Measurements from ENCODE around the gene SMIM32. TPM values are rescaled to one million over a fixed set of nuclear protein-coding genes. Genes with fewer than 3 reads are reported as not detected.

The SMIM32 gene
- total RNA-seq, 1 donor from 2014 or later = not detected

DNA sequence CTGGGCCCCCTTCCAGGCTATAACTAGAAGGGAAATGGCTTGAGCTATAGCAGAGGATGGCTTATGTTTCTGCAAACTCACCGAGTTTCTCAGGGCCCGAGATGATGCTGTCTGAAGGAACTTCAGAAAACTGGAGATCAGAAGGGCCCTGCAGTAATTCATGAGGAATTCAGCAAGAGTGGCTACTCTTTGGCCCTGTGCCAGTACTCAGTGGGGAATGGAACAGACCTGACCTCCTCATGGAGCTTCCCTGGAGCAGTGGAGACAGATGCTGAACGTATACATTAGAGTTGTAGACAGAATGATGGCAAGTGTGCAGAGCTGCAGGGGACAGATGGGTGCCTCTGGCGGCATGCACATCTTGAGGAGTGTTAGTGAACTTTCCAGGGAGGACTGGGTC, 17.3 kb upstream of the SMIM32 start:
- DNase-seq (ENCODE audit: missing footprints) = no peak

DNA sequence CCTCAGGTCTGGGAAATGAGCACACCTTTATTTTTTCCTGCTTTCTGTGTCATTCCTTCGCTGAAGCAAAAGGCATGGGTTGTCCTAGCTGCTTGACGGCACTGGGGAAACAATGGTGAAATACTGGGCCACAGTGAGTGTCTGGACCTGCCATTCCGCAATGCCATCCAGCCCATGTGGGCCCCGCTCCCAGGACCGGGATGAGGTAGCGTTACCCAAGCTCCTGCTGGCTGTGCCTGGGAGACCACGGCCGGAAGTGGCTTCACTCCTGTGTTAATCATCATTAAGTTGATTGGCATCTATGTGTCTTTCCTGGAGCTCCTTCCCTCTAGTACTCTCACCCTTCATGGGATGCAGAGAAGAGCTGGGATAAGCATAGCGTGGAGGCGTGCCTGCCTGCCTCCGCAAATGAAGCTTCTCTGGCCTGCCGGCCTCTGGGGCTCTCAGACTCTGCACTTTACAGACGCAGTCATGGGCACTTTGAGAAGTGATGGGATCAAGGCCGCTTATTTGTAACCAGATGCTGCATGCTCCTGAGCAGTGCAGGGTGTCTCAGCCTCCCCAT, 16.5 kb upstream of the SMIM32 start:
- intact Hi-C loops (cut with DNase I) = no loop called here
- ATAC-seq (no peak), DNase-seq (ENCODE audit: missing footprints) (no peak)

More for the DNA sequence above, 17.3 kb upstream of the SMIM32 start:
- intact Hi-C loops (cut with DNase I) = loop anchor here (5.0 to 10.0 kb wide), 2 partner anchors 263 to 645 kb away; no protein-coding TSS in a partner anchor
- no peak for ATAC-seq

DNA sequence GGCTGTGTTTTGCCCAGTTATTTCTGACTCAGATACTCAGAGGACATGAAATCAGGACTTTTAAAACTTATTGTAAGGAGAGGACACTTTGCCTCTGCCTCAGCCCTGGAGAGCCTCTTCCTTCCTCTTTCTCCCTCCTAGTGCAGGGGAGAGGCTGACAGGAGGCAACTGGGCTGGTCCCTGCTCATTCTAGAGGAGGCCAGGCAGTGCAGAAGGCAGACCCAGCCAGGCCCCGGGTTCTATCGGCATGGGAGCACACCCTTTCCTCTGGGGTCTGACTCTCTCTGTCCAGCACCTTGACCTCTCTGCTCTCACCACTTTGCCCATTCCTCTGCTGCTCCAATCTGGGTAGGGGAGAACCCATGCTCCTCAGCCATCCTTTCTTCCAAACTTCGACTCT, 16.0 kb upstream of the SMIM32 start:
- no peak for ATAC-seq
- no peak for DNase-seq (ENCODE audit: missing footprints)
- intact Hi-C loops (cut with DNase I) = no loop called here

DNA sequence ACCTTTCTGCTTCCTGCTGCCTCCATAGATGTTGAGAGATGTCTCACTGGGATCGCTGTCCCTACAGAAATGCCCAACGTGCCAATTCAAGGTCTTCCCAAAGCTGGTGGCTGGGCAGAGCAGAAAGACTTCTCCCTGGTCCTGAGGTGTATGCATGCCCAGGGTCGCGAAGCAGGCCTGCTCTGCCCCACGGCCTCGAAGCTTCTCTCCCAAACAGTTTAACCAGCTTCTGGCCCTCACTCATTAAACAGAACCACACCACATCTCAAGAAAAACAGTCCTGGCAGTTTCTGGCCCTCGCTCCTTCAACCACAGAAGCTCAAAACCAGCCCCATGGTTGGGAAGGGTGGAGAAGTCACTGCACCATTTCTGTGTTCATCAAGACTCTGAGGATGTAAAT, 14.7 kb upstream of the SMIM32 start:
- no peak for DNase-seq (ENCODE audit: missing footprints)
- intact Hi-C loops (cut with DNase I) = no loop called here

DNA sequence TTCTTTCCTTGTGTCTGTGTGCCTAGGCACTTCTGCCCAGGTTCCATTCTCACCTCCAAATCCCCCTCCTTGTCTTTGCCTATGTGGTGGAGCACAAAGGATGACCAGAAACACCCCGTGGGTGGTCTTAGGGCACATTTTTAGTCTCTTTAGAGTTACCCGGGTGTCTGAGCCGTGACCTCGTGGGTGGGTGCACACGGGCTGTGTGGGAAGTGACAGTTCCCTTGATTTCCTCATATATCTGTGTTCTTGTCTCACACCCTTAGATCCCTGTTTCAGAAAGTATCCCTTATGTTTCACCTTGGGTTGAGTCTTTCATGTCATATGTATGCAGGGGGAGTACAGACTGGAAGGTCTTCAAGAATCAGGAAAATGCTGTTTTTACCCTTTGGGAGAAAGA, 13.4 kb upstream of the SMIM32 start:
- intact Hi-C loops (cut with DNase I) = no loop called here

More for the DNA sequence above, 14.7 kb upstream of the SMIM32 start:
- ATAC-seq = no peak

DNA sequence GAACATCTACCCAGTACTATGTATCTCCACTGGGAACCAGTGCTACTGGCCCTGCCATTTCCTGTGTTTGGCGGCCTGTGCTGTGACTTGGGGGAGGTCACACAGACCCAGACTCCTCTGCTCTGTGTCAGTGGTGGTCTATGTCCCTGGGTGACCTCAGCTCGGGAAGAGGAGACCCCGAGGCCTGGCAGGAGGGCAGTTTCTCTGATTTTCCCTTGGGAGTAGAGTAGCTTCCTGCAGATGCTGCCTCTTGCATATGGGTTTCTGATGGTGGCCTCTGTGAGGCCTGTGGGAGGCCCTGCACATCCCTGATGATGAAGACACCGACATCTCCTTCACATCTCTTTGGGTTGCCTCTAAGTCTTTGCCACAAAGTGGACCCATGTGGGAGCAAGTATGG, 13.0 kb upstream of the SMIM32 start:
- ATAC-seq = no peak
- DNase-seq (ENCODE audit: missing footprints) = no peak
- intact Hi-C loops (cut with DNase I) = no loop called here

More for the DNA sequence above, 13.4 kb upstream of the SMIM32 start:
- no peak for ATAC-seq
- DNase-seq (ENCODE audit: missing footprints) = no peak

DNA sequence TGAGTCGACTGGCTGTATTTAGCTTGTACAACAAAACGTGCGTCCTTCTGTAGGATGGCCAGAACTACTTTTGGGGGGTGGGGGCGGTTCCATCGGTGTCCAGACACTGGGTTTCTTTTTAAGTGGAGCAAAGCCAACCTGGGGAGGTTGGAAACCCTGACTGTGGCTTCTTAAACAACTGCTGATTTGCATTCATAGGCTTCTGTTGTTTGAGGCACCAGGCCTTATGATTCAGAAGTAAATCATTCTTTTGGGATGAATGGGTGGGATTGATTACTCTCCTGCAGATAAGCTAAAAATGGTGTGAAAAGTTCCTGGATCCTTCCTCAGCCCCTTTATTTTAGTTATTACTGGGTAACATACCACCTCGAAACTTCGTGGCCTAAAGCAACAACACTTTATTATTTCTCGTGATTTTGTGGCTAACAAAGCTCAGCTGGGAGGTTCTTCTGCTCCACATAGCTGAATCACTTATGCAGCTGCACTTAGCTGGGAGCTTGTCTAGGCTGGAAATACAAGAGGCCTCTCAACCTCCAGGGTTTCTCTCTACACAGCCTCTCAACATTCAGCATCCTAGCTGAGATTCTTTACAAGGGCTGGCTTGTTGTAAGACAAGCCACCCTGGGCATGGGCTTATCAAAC, 12.2 kb upstream of the SMIM32 start:
- no peak for ATAC-seq
- no peak for DNase-seq (ENCODE audit: missing footprints)
- intact Hi-C loops (cut with DNase I) = no loop called here

DNA sequence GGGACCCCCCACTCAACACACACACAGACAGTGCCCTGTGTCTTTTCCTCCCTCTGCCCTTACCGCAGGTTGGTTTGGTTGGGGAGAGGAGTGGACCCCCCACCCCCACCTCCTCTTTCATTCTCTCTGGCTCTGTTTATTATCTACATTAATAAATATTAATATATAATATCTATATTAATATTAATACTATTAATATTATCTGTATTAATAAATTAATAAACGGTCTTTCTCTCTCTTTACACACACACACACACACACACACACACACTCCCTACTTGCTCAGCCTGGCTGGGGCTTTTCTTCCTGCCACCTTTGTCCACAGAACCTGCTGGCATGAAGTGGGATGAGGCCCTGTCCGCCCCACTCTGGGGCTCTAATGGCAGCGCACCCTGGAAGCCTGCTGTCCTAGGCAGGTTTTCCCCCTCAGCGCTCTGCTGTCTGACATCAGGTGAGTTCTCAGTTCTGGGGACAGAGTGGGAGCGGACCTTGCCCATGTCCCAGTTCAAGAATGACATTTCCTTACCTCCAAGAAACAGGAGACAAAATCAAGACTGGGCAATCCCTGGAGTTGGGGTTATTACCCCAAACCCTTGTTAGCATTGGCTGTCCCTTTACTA, 10.5 kb upstream of the SMIM32 start:
- ATAC-seq (no peak), DNase-seq (ENCODE audit: missing footprints) (no peak)
- intact Hi-C loops (cut with DNase I) = no loop called here

DNA sequence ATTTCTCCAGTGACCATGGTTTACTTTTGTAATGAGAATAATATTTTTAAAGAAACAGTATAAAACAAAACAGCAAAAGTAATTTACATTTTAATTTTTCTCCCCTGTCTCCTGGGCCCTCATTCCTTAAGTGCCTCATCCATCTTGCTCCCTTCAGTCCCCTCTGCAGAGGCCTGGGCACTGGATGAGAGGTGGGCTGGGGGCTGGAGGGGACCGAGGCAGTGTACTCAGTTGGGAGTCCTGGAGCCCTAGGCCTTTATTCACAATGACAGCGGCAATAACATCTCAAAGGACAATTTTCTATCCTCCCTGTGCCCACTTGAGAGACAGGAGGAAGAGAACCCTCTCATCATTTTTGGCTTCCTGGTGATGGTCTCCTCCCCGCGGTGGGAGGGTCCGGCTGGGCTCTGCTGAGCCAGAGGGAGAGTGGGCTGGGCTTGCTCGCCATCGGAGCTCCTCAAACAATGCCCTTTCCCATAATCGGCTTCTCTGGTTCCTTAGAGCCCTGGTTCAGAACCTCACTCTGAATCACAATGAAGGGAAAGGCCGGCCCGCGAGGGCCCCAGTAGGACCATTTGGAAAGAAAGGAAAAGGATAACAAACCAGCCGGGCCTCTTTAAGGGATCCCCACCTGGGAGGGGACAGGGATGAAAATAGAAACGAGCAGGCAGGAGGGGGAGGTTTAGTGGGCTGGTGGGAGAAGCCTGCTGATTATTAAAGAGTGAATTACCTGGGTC, 9.7 kb upstream of the SMIM32 start:
- ATAC-seq (no peak), DNase-seq (ENCODE audit: missing footprints) (no peak)
- intact Hi-C loops (cut with DNase I) = no loop called here

DNA sequence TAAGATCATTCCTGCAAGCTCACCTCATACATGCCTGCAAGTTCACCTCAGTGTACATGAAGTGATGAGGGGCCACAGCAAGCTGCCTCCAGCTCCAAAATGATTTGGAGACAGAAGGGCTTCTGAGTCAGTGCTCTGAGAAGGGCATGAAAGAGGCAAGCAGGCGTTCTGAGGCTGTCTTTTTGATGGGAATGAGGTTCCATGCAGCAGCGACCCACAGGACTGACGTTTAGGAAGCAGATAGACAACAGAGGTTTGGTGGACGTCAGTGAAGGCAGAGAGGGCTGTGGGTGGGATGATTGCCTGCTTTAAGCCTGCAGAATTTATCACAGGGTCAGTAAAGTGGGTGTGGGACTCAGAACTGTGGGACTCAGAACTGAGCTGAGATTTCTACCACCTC, 8.9 kb upstream of the SMIM32 start:
- ATAC-seq = no peak
- intact Hi-C loops (cut with DNase I) = no loop called here
- no peak for DNase-seq (ENCODE audit: missing footprints)

DNA sequence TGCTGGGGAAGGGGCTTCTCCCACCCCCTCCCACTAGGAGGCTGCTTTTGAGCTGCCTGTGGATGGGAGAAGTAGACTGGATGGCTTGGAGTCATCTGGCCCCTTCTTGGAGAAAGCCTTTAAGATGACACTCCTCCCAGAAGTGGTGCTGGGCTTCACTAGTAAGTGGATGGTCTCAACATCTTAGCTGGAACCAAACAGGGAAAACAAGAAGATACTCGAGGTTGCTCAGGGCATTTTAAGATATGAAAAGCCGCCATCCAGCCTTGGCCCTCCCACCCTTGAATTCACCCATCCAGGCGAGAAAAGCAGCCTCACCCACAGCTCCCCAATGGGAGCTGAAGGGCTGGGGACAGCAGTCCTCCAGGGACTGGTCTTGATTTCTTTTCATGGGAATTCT, 7.8 kb upstream of the SMIM32 start:
- DNase-seq (ENCODE audit: missing footprints) (no peak), ATAC-seq (no peak)
- intact Hi-C loops (cut with DNase I) = no loop called here

DNA sequence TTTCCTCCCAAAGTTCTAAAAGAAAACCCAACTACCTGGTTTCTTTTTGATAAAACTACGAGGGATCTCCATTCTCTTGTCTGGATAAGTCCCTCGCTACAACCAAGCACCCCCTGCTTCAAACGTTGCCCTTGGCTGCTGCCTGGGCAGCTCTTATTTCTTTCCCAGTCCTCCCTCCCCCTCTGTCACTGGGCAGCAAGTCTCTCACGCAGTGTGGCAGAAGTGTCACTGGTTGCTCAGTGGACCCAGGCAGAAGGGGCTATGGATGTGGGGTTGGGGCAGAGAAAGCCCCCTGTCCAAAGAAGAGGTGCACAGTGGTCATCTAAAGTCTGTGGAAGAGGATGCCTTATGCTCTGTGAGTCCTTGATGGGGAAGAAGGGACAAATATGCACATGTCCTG, 7.2 kb upstream of the SMIM32 start:
- ATAC-seq (no peak), DNase-seq (ENCODE audit: missing footprints) (no peak)
- intact Hi-C loops (cut with DNase I) = no loop called here

DNA sequence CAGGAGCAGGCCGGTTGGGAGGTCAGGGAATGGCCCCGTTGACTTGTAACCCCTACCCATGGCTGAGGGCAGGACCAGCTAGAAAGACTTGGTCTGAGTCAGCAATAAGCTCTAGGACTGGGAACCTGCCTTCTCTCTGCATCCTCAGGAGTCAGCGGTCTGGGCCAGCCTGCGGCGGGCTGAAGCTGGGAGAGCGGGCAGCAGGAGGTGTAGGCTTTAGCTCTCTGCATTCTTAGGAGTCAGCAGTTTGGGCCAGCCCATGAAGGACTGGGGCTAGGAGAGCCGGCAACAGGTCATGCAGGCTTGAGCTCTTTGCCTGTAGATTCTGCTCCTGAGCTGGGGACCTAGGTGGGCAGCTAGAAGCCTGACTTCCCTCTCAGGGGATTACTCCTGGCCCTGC, 6.4 kb upstream of the SMIM32 start:
- intact Hi-C loops (cut with DNase I) = no loop called here
- no peak for ATAC-seq

DNA sequence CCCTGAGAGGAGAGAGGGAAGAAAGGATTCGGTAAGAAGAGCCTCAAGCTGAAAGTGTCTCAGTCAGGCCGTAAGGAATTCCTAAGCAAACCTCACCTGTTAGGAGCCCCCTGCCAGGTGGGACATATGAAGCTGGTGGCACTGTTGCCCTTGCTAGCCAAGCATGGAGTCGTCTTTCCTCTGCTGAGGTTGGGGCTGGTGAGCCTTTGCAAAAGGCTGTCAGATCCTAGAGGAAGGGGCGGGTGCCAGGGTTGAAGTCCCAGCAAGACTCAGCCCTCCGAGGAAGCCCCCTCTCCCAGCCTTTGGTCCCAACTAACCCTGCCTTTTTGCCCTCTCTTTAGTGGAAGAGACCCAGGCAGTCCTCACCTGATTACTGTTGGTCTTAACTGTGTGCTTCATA, 5.5 kb upstream of the SMIM32 start:
- ATAC-seq = no peak
- DNase-seq (ENCODE audit: missing footprints) = no peak
- intact Hi-C loops (cut with DNase I) = no loop called here

More for the DNA sequence above, 6.4 kb upstream of the SMIM32 start:
- no peak for DNase-seq (ENCODE audit: missing footprints)

DNA sequence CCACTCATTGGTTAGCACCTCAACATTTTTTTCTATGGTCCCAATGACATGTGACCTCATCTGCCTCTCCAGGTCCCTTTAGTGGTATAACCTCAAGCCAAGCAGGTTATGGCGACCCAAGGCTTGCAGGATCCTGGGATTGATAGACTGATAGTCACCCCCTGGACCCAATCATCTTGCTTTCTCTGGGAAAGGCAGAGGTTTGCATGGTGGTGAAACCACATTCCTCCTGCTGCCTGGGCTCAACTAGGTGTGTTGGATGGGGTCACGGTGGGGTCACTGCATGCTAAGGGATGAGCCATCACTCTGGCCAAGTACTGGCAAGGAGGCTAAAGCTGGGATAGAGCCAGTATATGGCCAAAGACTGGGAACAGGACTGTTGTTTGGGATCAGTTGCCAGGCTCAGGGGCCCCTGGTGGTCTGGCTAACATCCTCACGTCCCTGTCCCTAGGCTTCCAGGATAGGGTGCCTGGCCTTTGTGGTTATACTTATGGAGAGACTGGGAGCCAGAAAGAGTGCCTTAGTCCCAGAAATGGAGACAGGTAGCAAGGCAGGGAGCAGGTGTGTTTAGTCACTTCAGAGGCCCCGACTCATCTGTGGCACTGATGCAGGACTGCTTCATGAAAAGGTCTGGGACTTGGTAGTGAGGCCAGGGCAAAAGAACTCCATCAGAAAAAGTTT, 4.6 kb upstream of the SMIM32 start:
- ATAC-seq (no peak), DNase-seq (ENCODE audit: missing footprints) (no peak)
- intact Hi-C loops (cut with DNase I) = no loop called here

DNA sequence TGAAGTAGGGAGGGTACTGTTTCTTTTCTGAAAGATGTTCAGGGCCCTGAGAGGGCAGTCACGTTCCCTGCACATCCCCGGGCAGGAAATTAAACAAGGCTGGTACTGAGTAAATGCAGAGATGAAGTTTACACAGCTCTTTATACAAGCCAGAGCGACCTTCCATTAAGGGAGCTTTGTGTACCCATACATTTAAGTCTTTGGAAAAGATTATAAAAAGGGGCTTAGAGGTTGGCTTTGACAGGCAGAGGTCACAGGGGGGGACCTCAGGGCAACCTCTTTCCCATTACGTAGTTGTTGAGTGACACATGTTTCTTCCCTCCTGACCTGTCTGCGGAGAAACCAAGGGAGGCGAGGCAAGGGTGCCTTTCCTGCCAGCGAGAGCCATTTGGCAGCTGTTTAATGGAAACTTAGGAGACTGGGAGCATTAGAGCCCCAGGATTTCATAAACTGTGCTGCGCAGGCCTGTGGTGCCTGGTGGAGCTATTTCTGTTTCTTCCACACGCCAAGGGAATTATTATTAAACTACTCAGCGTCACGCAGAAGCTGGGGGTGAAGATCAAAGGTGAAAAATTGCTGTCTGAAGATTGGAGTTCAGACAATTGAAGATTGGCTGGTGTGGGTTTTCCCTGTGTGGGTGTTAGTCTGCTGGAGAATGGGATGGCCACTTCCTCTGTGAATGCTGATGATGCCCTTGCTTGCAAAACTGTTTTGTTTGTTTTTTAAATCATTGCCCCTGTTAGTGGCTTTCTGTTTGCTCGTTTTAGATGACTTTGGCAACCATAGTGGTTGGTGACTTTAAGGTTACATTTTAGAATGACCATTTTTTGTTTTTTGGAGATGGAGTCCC, 3.2 kb upstream of the SMIM32 start:
- DNase-seq (ENCODE audit: missing footprints) (no peak), ATAC-seq (no peak)
- intact Hi-C loops (cut with DNase I) = no loop called here

DNA sequence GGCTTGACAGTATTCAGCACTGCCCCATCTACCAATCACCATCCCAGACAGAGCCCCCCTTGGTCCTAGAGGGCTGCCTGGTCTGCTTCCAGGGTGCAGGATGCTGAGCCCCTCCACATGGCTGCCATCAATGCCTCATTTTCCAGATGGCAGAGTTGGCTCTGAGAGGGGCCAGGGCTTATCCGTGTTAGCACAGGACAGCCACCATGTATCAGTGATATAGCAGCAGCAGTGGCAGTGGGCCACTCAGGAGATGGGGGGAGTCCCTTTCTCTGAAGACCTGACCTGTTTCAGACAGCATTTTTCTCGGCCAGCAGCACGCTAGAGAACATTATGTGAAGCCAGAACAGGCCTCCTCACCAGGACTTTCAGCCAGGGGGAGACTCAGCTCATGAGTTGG, 1.6 kb upstream of the SMIM32 start:
- no peak for ATAC-seq
- no peak for DNase-seq (ENCODE audit: missing footprints)
- intact Hi-C loops (cut with DNase I) = no loop called here

DNA sequence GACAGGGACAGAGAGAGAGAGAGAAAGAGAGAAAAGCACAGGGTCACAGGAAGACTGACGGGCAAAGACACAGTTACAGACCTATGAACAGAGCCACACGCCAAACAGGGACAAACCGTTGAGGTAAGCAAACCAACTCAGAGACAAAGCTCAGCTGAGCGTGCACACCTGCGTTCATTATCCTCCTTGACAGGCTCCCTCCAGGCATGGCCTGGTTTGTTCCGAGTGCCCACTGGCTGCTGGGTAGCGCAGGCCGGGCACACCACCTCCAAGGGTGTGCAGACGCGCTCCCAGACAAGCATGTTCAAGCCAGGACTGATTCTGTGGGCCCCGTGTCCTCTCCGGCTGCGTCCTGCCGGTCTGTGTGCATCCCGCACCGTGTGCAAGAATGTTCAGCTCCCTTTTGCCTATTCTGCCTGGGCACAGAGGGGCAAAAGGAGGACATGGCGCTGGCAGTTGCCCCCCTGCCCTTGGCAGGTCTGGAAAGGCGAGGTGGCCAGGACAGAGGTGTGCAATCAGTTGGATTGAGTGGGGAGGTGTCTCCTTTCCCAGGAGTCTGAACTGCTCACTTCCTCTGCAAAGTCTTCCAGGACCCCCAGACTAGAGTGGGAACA, 467 bp upstream of the SMIM32 start:
- DNase-seq (ENCODE audit: missing footprints) = no peak
- intact Hi-C loops (cut with DNase I) = no loop called here
- ATAC-seq = no peak
